Uterus (tissue), 2 donors: ENCODE results near the gene IL5RA.

Source experiments
- CTCF ChIP-seq, 4 experiments: fragments of 200-600 bp in 2 of 4; fragments of 450-650 bp in 2 of 4; sonication (generic) in 2 of 4; IDR thresholded peaks; one replicate each; pipeline ENCODE4 v1.5.1; 2016 to 2019; ENCODE audit warnings: antibody characterized with exemption in 4 of 4, mild to moderate bottlenecking in 2 of 4, moderate library complexity in 1 of 4
- POLR2A ChIP-seq, 2 donors: fragments of 450-650 bp; IDR thresholded peaks; one replicate each; pipeline ENCODE4 v1.6.1; 2016; ENCODE audit warnings: antibody characterized with exemption in 2 of 2, mild to moderate bottlenecking in 1 of 2, moderate library complexity in 1 of 2

GRCh38 chr3:3109407-3110298 is 521 bp downstream of the IL5RA start:
- TF ChIP-seq CTCF (IDR thresholded peaks at IDR 0.05) (no peak), POLR2A (IDR thresholded peaks at IDR 0.05) (no peak)
